GM19372 (cell line): Measurements from ENCODE around the gene KAT7.

Experiments used
- ATAC-seq: cut with Tn5 transposase; IDR thresholded peaks from one replicate; pipeline ENCODE4 v1.9.1; 2021; ENCODE audit warnings: mild to moderate bottlenecking, low read depth, moderate library complexity; ENCODE audit not compliant: unreplicated experiment

KAT7 gene

GRCh38 chr17:49836111-49837030 lies 47.9 kb downstream of the KAT7 start:
- ATAC-seq: no peak

- ATAC-seq: no peak
These were observed 51.0 kb downstream of the KAT7 start for GRCh38 chr17:49839455-49839854.

GRCh38 chr17:49841548-49841947 lies 53.1 kb downstream of the KAT7 start:
- ATAC-seq: no peak

GRCh38 chr17:49842371-49842770 lies 53.9 kb downstream of the KAT7 start:
- no peak for ATAC-seq

GRCh38 chr17:49842846-49843245 lies 54.4 kb downstream of the KAT7 start:
- ATAC-seq: no peak

GRCh38 chr17:49843774-49844350 lies 55.4 kb downstream of the KAT7 start:
- ATAC-seq: no peak

GRCh38 chr17:49845321-49845720 lies 56.8 kb downstream of the KAT7 start:
- ATAC-seq: no peak

GRCh38 chr17:49846938-49847712 lies 58.6 kb downstream of the KAT7 start:
- no peak for ATAC-seq

- no peak for ATAC-seq
These were observed 59.6 kb downstream of the KAT7 start, which contains the start of gene TAC4 for GRCh38 chr17:49848019-49848473. TAC4 (minus strand) TSS chr17:49848069; CDS start chr17:49848017, 52 bp downstream.

- ATAC-seq: no peak
These were observed 60.3 kb downstream of the KAT7 start for GRCh38 chr17:49848739-49849138.

GRCh38 chr17:49850218-49850610 lies 61.7 kb downstream of the KAT7 start:
- ATAC-seq: no peak

- ATAC-seq: no peak
These were observed 62.4 kb downstream of the KAT7 start for GRCh38 chr17:49850772-49851386.

GRCh38 chr17:49851387-49852291 lies 63.2 kb downstream of the KAT7 start:
- no peak for ATAC-seq

GRCh38 chr17:49853470-49854015 lies 65.1 kb downstream of the KAT7 start:
- no peak for ATAC-seq

- ATAC-seq: no peak
These were observed 65.6 kb downstream of the KAT7 start for GRCh38 chr17:49854126-49854525.

- no peak for ATAC-seq
These were observed 70.3 kb downstream of the KAT7 start for GRCh38 chr17:49858796-49859195.

GRCh38 chr17:49859991-49860953 lies 71.8 kb downstream of the KAT7 start:
- ATAC-seq: no peak
